HUES6 (cell line): Measurements from ENCODE around the gene ATF4.

Experiments used
- H3K27ac ChIP-seq: 2 replicates; pipeline ENCODE4 v1.7.0; 2013; ENCODE audit warnings: low read depth, mild to moderate bottlenecking, low read length, inconsistent platforms
- H3K27me3 ChIP-seq: 2 replicates; pipeline ENCODE4 v1.6.1; 2013; ENCODE audit warnings: low read length; ENCODE audit not compliant: control insufficient read depth, insufficient read depth
- H3K36me3 ChIP-seq: 2 replicates; pipeline ENCODE4 v1.6.1; 2013; ENCODE audit warnings: low read length; ENCODE audit not compliant: control insufficient read depth, insufficient read depth
- H3K4me1 ChIP-seq: 2 replicates; pipeline ENCODE4 v1.6.1; 2013; ENCODE audit warnings: low read length; ENCODE audit not compliant: control insufficient read depth, insufficient read depth
- H3K4me3 ChIP-seq: 2 replicates; pipeline ENCODE4 v1.5.1; 2013; ENCODE audit warnings: low read depth, low read length
- H3K9ac ChIP-seq: one replicate; pipeline ENCODE4 v1.6.1; 2013; ENCODE audit warnings: mild to moderate bottlenecking, low read length
- H3K9me3 ChIP-seq: 2 replicates; pipeline ENCODE4 v1.6.1; 2013; ENCODE audit warnings: low read depth, low read length; ENCODE audit not compliant: control insufficient read depth, insufficient read depth

ATF4 gene

DNA sequence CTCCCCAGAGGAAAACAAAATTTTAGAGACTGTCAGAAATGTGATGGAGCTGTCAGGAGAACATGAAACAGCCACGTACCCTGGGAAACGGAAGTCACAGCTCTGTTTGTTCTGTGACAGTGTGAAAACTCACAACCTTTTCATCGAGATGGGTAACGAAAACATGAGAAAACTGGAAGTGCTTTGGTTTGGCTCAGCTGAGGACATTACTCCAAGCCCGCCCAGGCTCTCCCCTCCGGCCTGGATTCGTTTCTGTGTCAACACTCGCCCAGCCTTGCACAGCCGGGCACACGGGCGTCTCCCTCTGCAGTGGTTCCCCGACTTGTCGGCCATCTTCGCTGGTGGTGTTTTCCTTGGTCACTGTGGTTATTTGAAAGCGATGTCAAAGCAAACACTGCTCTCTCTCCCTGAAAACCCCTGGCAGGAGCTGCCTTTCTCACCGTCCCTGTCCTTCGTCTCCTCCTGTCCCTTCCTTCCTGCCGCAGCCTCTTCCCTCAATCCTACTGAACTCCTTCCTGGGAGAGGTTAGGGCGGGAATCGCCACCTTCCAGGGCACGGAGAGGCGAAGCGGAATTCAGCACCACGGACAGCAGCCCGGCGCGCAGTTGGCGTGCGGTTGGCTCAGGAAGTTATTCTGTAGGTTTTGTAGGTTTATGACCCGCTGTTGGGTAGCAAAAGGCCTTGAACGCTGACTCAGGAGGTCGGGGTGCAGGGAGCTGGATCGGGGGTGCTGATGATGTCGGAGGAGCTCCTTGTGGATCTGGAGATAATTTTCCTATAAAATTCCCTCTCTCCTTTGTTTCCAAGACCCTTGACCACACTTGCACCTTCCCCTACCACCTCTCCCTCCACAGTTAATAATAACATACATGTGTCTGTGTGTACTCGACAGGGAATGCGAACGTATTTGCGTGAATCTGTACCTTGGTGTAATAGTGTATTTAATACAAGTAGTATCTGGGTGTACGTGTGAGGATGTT lies 25.3 kb downstream of the ATF4 start:
- no peaks in the 10 kb centered on the region for H3K4me1 ChIP-seq
- no peak overlapping the region for H3K9ac ChIP-seq
- no peak overlapping the region for H3K4me3 ChIP-seq
- H3K27me3 ChIP-seq, result peaks cover 51% of the 10 kb centered on the region
- no peaks in the 10 kb centered on the region for H3K36me3 ChIP-seq
- H3K27ac ChIP-seq, result no peak overlapping the region
- H3K9me3 ChIP-seq, result no peaks in the 10 kb centered on the region

- H3K36me3 ChIP-seq, result no peaks in the 10 kb centered on the region
- no peaks in the 10 kb centered on the region for H3K9me3 ChIP-seq
- no peak overlapping the region for H3K9ac ChIP-seq
- H3K27me3 ChIP-seq, result peaks cover 62% of the 10 kb centered on the region
- H3K4me3 ChIP-seq, result no peak overlapping the region
- no peak overlapping the region for H3K27ac ChIP-seq
- H3K4me1 ChIP-seq, result no peaks in the 10 kb centered on the region
These were observed 26.7 kb downstream of the ATF4 start for GRCh38 chr22:39546889-39547586.

DNA sequence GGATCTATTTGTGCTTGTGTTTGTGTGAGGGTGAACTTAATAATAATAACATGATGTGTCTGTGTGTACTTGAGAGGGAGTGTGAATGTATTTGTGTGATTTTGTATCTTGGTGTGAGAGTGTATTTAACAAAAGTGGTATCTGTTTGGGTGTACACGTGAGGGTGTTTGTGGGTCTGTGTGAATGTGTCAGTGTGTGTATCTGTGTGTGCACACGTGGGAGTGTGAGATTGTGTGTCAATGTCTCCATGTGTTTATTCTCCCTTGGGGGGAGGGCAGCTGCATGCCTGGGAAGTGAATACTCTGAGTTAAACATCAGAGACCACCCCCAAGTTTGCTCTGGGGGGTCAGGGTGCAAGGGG lies 27.2 kb downstream of the ATF4 start:
- H3K27me3 ChIP-seq, result peaks cover 66% of the 10 kb centered on the region
- no peaks in the 10 kb centered on the region for H3K36me3 ChIP-seq
- no peak overlapping the region for H3K9ac ChIP-seq
- no peak overlapping the region for H3K27ac ChIP-seq
- no peaks in the 10 kb centered on the region for H3K4me1 ChIP-seq
- no peaks in the 10 kb centered on the region for H3K9me3 ChIP-seq
- H3K4me3 ChIP-seq, result no peak overlapping the region

GRCh38 chr22:39553429-39553828 lies 33.1 kb downstream of the ATF4 start:
- H3K27ac ChIP-seq, result no peak overlapping the region
- H3K4me1 ChIP-seq, result peaks cover 7% of the 10 kb centered on the region; the same call in 1 of the 2 replicates
- no peak overlapping the region for H3K4me3 ChIP-seq
- no peak overlapping the region for H3K9ac ChIP-seq
- no peaks in the 10 kb centered on the region for H3K9me3 ChIP-seq
- H3K36me3 ChIP-seq, result no peaks in the 10 kb centered on the region
- peaks cover 61% of the 10 kb centered on the region for H3K27me3 ChIP-seq

GRCh38 chr22:39554151-39554550 lies 33.8 kb downstream of the ATF4 start:
- Histone ChIP-seq H3K4me3 (no peak overlapping the region), H3K9ac (no peak overlapping the region), H3K27ac (no peak overlapping the region), H3K27me3 (peaks cover 64% of the 10 kb centered on the region), H3K4me1 (peaks cover 10% of the 10 kb centered on the region; the same call in 1 of the 2 replicates), H3K36me3 (no peaks in the 10 kb centered on the region), H3K9me3 (no peaks in the 10 kb centered on the region)

GRCh38 chr22:39556970-39557841 lies 36.8 kb downstream of the ATF4 start:
- Histone ChIP-seq H3K9ac (no peak overlapping the region), H3K4me1 (peaks cover 19% of the 10 kb centered on the region), H3K9me3 (no peaks in the 10 kb centered on the region), H3K36me3 (no peaks in the 10 kb centered on the region), H3K27ac (no peak overlapping the region), H3K27me3 (peaks cover 72% of the 10 kb centered on the region), H3K4me3 (peak overlapping the region; percentile 52)

DNA sequence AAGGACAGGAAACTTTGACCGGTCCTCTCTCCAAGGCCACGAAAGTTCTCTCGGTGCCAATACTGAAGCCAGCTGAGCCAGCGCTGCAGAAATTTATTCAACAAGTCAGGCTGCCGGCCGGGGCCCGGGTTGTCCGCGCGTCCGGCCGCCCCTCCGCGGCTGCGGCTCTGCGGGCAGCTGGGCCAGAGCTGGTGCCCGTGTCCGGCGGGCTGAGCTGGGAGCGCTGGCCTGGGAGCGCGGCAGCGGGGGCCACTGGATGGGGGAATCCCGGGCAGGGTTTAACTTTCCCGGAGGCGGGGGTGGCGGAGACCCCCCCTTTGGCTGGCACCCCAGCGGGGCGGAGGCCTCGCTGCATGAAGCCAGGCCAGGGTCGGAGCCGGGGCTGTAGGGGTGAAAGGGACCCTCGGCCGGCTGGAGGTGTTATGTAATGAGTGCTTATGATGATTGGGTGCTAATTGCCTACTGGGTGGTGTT lies 37.9 kb downstream of the ATF4 start:
- Histone ChIP-seq H3K9ac (no peak overlapping the region), H3K27me3 (peaks cover 75% of the 10 kb centered on the region), H3K4me1 (peaks cover 19% of the 10 kb centered on the region), H3K27ac (no peak overlapping the region), H3K4me3 (peak overlapping the region; percentile 43), H3K9me3 (no peaks in the 10 kb centered on the region), H3K36me3 (no peaks in the 10 kb centered on the region)

DNA sequence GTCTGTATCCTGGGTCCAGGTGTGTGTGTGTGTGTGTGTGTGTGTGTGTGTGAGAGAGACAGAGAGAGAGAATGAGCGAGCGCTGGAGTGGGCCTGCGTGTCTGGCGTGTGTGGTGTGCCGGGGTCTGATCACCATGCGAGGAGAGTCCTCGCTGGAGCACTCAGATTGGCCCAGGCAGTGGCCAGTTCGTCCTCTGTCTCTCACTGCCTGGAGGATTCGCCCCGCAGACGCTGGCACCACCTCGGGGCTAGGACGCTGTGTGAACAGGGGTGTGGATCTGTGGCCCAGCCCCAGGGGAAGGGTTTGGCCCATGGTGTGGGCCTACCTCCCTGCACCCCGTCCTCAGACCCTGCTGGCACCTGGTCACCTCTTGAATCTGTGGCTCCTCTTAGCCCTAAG lies 38.6 kb downstream of the ATF4 start:
- no peak overlapping the region for H3K27ac ChIP-seq
- H3K9ac ChIP-seq, result no peak overlapping the region
- peaks cover 19% of the 10 kb centered on the region for H3K4me1 ChIP-seq
- H3K27me3 ChIP-seq, result peaks cover 75% of the 10 kb centered on the region
- H3K9me3 ChIP-seq, result no peaks in the 10 kb centered on the region
- H3K36me3 ChIP-seq, result no peaks in the 10 kb centered on the region
- no peak overlapping the region for H3K4me3 ChIP-seq

- peaks cover 19% of the 10 kb centered on the region for H3K4me1 ChIP-seq
- H3K4me3 ChIP-seq, result no peak overlapping the region; the same call in 1 of the 2 replicates
- H3K27ac ChIP-seq, result no peak overlapping the region
- peaks cover 75% of the 10 kb centered on the region for H3K27me3 ChIP-seq
- no peak overlapping the region for H3K9ac ChIP-seq
- H3K9me3 ChIP-seq, result no peaks in the 10 kb centered on the region
- no peaks in the 10 kb centered on the region for H3K36me3 ChIP-seq
These were observed 39.2 kb downstream of the ATF4 start for GRCh38 chr22:39559456-39560105.

- H3K4me1 ChIP-seq, result peaks cover 19% of the 10 kb centered on the region
- H3K36me3 ChIP-seq, result no peaks in the 10 kb centered on the region
- H3K9me3 ChIP-seq, result no peaks in the 10 kb centered on the region
- H3K4me3 ChIP-seq, result no peak overlapping the region
- H3K27ac ChIP-seq, result no peak overlapping the region
- H3K9ac ChIP-seq, result no peak overlapping the region
- peaks cover 73% of the 10 kb centered on the region for H3K27me3 ChIP-seq
These were observed 39.8 kb downstream of the ATF4 start for GRCh38 chr22:39560127-39560526.
